ENCODE results near the gene CAPN12. TPM values are rescaled to one million over a fixed set of nuclear protein-coding genes. Genes with fewer than 3 reads are reported as not detected.

The CAPN12 gene
- total RNA-seq, 3 donors from 2014 or later (not counting 1 experiment from before 2014, with no cell fraction given) = 7.4 to 51.0 (median 26.7) TPM

DNA sequence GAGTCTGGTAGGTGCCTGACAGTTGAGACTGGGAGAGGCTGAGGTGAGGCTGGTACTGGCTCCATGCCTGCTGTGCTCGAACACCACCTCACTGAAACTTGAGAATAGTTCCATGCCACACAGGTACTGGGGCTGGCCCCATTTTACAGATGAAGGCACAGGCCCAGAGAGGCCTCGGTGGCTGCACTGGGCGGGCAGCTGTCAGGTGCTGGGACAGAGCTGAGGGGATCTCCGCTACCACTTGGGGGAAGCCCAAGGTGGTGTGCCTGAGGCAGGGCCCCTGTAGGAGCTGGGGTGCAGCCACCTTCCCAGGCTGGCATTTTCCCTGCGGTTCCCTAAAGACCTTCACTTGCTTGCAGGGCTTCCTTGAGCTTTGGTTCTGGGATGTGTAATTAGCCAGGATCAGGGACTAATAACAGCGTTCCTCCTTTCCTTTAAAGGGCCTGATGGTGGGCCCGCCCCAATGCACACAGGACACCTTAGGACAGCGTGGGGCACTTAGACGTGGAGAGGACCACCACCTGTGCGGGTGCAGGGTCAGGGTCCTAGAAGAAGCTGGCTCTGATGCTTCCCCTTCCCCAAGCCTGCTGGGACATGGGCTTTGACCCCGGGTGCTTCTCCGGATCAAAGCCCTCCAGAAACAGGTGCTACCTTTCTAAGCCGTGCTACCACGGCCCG lies 23.6 kb downstream of the CAPN12 start:
- H3K27ac Mint-ChIP-seq = peak overlapping the region in 1 of 2 donors; percentile 21
- Histone ChIP-seq H3K9me3 (ENCODE audit: control insufficient read depth, insufficient read depth, low read length) (no peaks in the 10 kb centered on the region), H3K4me3 (ENCODE audit: low read length) (no peak overlapping the region), H3K27ac (ENCODE audit: low read length) (no peak overlapping the region), H3K4me1 (ENCODE audit: control insufficient read depth, insufficient read depth, low read length) (peaks cover 11% of the 10 kb centered on the region), H3K36me3 (ENCODE audit: control insufficient read depth, insufficient read depth, low read length) (peaks cover 93% of the 10 kb centered on the region), H3K27me3 (ENCODE audit: control insufficient read depth, insufficient read depth, low read length) (no peaks in the 10 kb centered on the region)
- WGBS (ENCODE audit: insufficient coverage) = 94% methylated on average over 15 of the region's 15 CpGs
- no peak for ATAC-seq
- TF ChIP-seq, protein P1, sequence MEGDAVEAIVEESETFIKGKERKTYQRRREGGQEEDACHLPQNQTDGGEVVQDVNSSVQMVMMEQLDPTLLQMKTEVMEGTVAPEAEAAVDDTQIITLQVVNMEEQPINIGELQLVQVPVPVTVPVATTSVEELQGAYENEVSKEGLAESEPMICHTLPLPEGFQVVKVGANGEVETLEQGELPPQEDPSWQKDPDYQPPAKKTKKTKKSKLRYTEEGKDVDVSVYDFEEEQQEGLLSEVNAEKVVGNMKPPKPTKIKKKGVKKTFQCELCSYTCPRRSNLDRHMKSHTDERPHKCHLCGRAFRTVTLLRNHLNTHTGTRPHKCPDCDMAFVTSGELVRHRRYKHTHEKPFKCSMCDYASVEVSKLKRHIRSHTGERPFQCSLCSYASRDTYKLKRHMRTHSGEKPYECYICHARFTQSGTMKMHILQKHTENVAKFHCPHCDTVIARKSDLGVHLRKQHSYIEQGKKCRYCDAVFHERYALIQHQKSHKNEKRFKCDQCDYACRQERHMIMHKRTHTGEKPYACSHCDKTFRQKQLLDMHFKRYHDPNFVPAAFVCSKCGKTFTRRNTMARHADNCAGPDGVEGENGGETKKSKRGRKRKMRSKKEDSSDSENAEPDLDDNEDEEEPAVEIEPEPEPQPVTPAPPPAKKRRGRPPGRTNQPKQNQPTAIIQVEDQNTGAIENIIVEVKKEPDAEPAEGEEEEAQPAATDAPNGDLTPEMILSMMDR (IDR thresholded peaks at IDR 0.05) = no peak
- no peaks in the 10 kb centered on the region for H3K27me3 Mint-ChIP-seq (ENCODE audit: low read depth in 2 of 2)
- H3K4me1 Mint-ChIP-seq = peaks cover 0 to 1% of the 10 kb centered on the region in 2 donors
- H3K9me3 Mint-ChIP-seq = no peaks in the 10 kb centered on the region
- H3K36me3 Mint-ChIP-seq = no peaks in the 10 kb centered on the region
- DNase-seq = no peak
- intact Hi-C loops (cut with micrococcal nuclease) = no loop called here
- H3K4me3 Mint-ChIP-seq = no peak overlapping the region

DNA sequence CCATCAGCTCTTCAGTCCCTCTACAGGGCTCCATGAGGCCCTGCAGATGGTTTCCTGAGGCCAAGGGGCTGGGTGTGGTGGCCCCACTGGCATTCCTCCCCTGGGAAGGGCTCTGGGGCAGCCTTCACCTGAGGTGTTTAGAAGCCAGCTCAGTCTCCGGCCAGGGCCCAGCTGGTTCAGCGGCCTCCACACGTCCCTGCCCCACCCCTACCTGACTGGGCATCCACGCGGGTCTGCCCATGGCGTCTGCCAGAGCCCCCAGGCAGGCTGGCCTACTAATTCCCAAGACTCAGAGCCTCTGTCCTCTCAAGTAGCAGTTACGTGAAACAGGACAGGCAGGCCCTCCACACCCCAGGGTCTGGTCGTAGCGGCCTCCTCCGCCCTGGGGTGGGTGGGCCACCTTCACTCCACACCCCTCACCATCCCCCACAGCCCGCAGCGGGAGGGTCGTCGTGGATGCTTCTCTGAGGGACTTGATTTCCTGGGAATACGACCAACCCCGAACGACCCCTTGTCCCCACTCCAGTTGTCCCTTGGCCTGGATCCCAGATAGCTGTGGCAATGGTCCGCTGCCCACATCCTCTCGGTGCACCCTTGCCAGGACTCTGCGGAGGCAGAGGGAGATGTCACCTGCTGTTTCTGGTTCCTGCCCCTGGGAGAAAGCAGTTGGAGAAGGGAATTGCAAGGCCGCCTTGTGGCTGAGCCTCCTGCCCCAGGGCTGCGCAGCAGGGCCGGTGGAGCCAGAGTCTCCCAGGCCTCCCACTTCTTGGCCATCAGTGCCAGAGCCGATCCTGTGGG lies 24.3 kb downstream of the CAPN12 start:
- Mint-ChIP-seq H3K27ac (no peak overlapping the region), H3K36me3 (no peaks in the 10 kb centered on the region), H3K4me1 (no peaks in the 10 kb centered on the region), H3K4me3 (no peak overlapping the region), H3K27me3 (ENCODE audit: low read depth in 2 of 2) (no peaks in the 10 kb centered on the region), H3K9me3 (no peaks in the 10 kb centered on the region)
- TF ChIP-seq, protein P1 (IDR thresholded peaks at IDR 0.05) = no peak
- WGBS (ENCODE audit: insufficient coverage) = 94% methylated on average over 24 of the region's 24 CpGs
- Histone ChIP-seq H3K27ac (ENCODE audit: low read length) (no peak overlapping the region), H3K9me3 (ENCODE audit: control insufficient read depth, insufficient read depth, low read length) (no peaks in the 10 kb centered on the region), H3K27me3 (ENCODE audit: control insufficient read depth, insufficient read depth, low read length) (no peaks in the 10 kb centered on the region), H3K4me3 (ENCODE audit: low read length) (no peak overlapping the region), H3K4me1 (ENCODE audit: control insufficient read depth, insufficient read depth, low read length) (peaks cover 4% of the 10 kb centered on the region), H3K36me3 (ENCODE audit: control insufficient read depth, insufficient read depth, low read length) (peaks cover 90% of the 10 kb centered on the region)
- DNase-seq = no peak
- peak in 1 of 3 donors; percentile 4 for ATAC-seq
- intact Hi-C loops (cut with micrococcal nuclease) = no loop called here

GRCh38 chr19:38718747-38719543 lies 25.3 kb downstream of the CAPN12 start:
- ATAC-seq = peak in 1 of 3 donors; percentile 3
- WGBS (ENCODE audit: insufficient coverage) = 95% methylated on average over 24 of the region's 24 CpGs
- H3K27me3 ChIP-seq (ENCODE audit: control insufficient read depth, insufficient read depth, low read length) = no peaks in the 10 kb centered on the region
- H3K27ac ChIP-seq (ENCODE audit: low read length) = no peak overlapping the region
- Mint-ChIP-seq H3K27ac (no peak overlapping the region), H3K4me1 (peaks cover 0 to 3% of the 10 kb centered on the region in 2 donors), H3K9me3 (no peaks in the 10 kb centered on the region), H3K4me3 (no peak overlapping the region), H3K36me3 (no peaks in the 10 kb centered on the region), H3K27me3 (ENCODE audit: low read depth in 2 of 2) (no peaks in the 10 kb centered on the region)
- H3K4me1 ChIP-seq (ENCODE audit: control insufficient read depth, insufficient read depth, low read length) = no peaks in the 10 kb centered on the region
- H3K4me3 ChIP-seq (ENCODE audit: low read length) = no peak overlapping the region
- intact Hi-C loops (cut with micrococcal nuclease) = no loop called here
- no peak for DNase-seq
- TF ChIP-seq, protein P1 (IDR thresholded peaks at IDR 0.05) = no peak
- H3K9me3 ChIP-seq (ENCODE audit: control insufficient read depth, insufficient read depth, low read length) = no peaks in the 10 kb centered on the region
- H3K36me3 ChIP-seq (ENCODE audit: control insufficient read depth, insufficient read depth, low read length) = peaks cover 90% of the 10 kb centered on the region

Data from natural killer cell (primary cell).